Stomach smooth muscle (tissue), 2 donors: ENCODE data around the gene PACS2.
"Not testable (repeated sequence)": the region's sequence is repeated elsewhere in the genome, so short reads cannot be mapped to it uniquely, and the experiment has no call there.

ENCODE experiments used
- H3K27ac ChIP-seq: one replicate; pipeline ENCODE4 v1.7.0; 2013; ENCODE audit warnings: mild to moderate bottlenecking, low read length, inconsistent platforms
- H3K27me3 ChIP-seq, 2 donors: one replicate each; pipeline ENCODE4 v1.7.0; 2013; ENCODE audit warnings: low read length in 2 of 2; ENCODE audit not compliant: insufficient read depth in 2 of 2, control insufficient read depth in 1 of 2
- H3K36me3 ChIP-seq, 2 donors: one replicate each; pipeline ENCODE4 v1.7.0; 2013; ENCODE audit warnings: low read length in 2 of 2; ENCODE audit not compliant: control insufficient read depth in 2 of 2, insufficient read depth in 2 of 2
- H3K4me1 ChIP-seq: one replicate; pipeline ENCODE4 v1.7.0; 2013; ENCODE audit warnings: low read length; ENCODE audit not compliant: control insufficient read depth, insufficient read depth
- H3K4me3 ChIP-seq, 2 donors: one replicate each; pipeline ENCODE4 v1.7.0; 2013; ENCODE audit warnings: low read length in 2 of 2
- H3K9ac ChIP-seq, 2 donors: one replicate each; pipeline ENCODE4 v1.7.0; 2013; ENCODE audit warnings: low read length in 2 of 2, mild to moderate bottlenecking in 1 of 2
- H3K9me3 ChIP-seq, 2 donors: one replicate each; pipeline ENCODE4 v1.7.0; 2013; ENCODE audit warnings: low read length in 2 of 2; ENCODE audit not compliant: control insufficient read depth in 2 of 2
- donor health status: healthy.
- donor health status: Pancreatic carcinoma.

Gene PACS2

GRCh38 chr14:105326891-105327694 is 12.5 kb downstream of the PACS2 start:
- Histone ChIP-seq H3K27me3 (no peaks in the 10 kb centered on the region), H3K9me3 (no peaks in the 10 kb centered on the region), H3K4me1 (peaks cover 36% of the 10 kb centered on the region), H3K4me3 (no peak overlapping the region), H3K9ac (no peak overlapping the region), H3K36me3 (peaks cover 0 to 2% of the 10 kb centered on the region in 2 donors), H3K27ac (no peak overlapping the region)

- not testable (repeated sequence) for H3K27ac ChIP-seq, H3K36me3 ChIP-seq, H3K9me3 ChIP-seq, H3K27me3 ChIP-seq, H3K9ac ChIP-seq, H3K4me3 ChIP-seq
- peaks cover 35% of the 10 kb centered on the region for H3K4me1 ChIP-seq
Measured at GRCh38 chr14:105327695-105328045, 13.1 kb downstream of the PACS2 start.

GRCh38 chr14:105328070-105328677 is 13.6 kb downstream of the PACS2 start:
- H3K9ac ChIP-seq = no peak overlapping the region
- H3K4me1 ChIP-seq = peaks cover 32% of the 10 kb centered on the region
- no peak overlapping the region for H3K4me3 ChIP-seq
- H3K27ac ChIP-seq = no peak overlapping the region
- H3K9me3 ChIP-seq = no peaks in the 10 kb centered on the region
- peaks cover 0 to 2% of the 10 kb centered on the region in 2 donors for H3K36me3 ChIP-seq
- H3K27me3 ChIP-seq = no peaks in the 10 kb centered on the region

GRCh38 chr14:105328678-105329390 is 14.3 kb downstream of the PACS2 start:
- Histone ChIP-seq H3K9ac (no peak overlapping the region), H3K9me3 (no peaks in the 10 kb centered on the region), H3K27me3 (no peaks in the 10 kb centered on the region), H3K27ac (no peak overlapping the region), H3K36me3 (peaks cover 0 to 2% of the 10 kb centered on the region in 2 donors), H3K4me1 (peaks cover 32% of the 10 kb centered on the region), H3K4me3 (no peak overlapping the region)

GRCh38 chr14:105329411-105330150 is 15.0 kb downstream of the PACS2 start:
- no peak overlapping the region for H3K27ac ChIP-seq
- peaks cover 32% of the 10 kb centered on the region for H3K4me1 ChIP-seq
- H3K9ac ChIP-seq = no peak overlapping the region
- H3K9me3 ChIP-seq = no peaks in the 10 kb centered on the region
- H3K36me3 ChIP-seq = peaks cover 0 to 2% of the 10 kb centered on the region in 2 donors
- no peak overlapping the region for H3K4me3 ChIP-seq
- no peaks in the 10 kb centered on the region for H3K27me3 ChIP-seq

GRCh38 chr14:105330491-105330895 is 15.9 kb downstream of the PACS2 start:
- no peak overlapping the region for H3K4me3 ChIP-seq
- H3K9ac ChIP-seq = no peak overlapping the region
- H3K4me1 ChIP-seq = peaks cover 27% of the 10 kb centered on the region
- H3K36me3 ChIP-seq = peaks cover 0 to 2% of the 10 kb centered on the region in 2 donors
- H3K27me3 ChIP-seq = no peaks in the 10 kb centered on the region
- H3K27ac ChIP-seq = no peak overlapping the region
- H3K9me3 ChIP-seq = no peaks in the 10 kb centered on the region

- H3K36me3 ChIP-seq = no peaks in the 10 kb centered on the region
- peaks cover 26% of the 10 kb centered on the region for H3K4me1 ChIP-seq
- no peaks in the 10 kb centered on the region for H3K9me3 ChIP-seq
- H3K4me3 ChIP-seq = no peak overlapping the region
- H3K27me3 ChIP-seq = no peaks in the 10 kb centered on the region
- no peak overlapping the region for H3K9ac ChIP-seq
- no peak overlapping the region for H3K27ac ChIP-seq
Measured at GRCh38 chr14:105331575-105332349, 17.2 kb downstream of the PACS2 start.

- Histone ChIP-seq H3K27ac (no peak overlapping the region), H3K9me3 (no peaks in the 10 kb centered on the region), H3K9ac (no peak overlapping the region), H3K36me3 (no peaks in the 10 kb centered on the region), H3K4me3 (no peak overlapping the region), H3K27me3 (no peaks in the 10 kb centered on the region), H3K4me1 (peaks cover 29% of the 10 kb centered on the region)
Measured at GRCh38 chr14:105332350-105332874, 17.9 kb downstream of the PACS2 start.

GRCh38 chr14:105333020-105333490 is 18.5 kb downstream of the PACS2 start:
- Histone ChIP-seq H3K27me3 (no peaks in the 10 kb centered on the region), H3K9me3 (no peaks in the 10 kb centered on the region), H3K36me3 (no peaks in the 10 kb centered on the region), H3K27ac (no peak overlapping the region), H3K4me3 (no peak overlapping the region), H3K9ac (peak overlapping the region in 1 of 2 donors; percentile 6), H3K4me1 (peaks cover 35% of the 10 kb centered on the region)
